Measurements from ENCODE around the gene TSPAN2. TPM values are rescaled to one million over a fixed set of nuclear protein-coding genes. Genes with fewer than 3 reads are reported as not detected.

TSPAN2 gene
- total RNA-seq, 1 donor, result 2.6 TPM

- no peaks in the 10 kb centered on the region for H3K27me3 ChIP-seq (ENCODE audit: insufficient read depth, low read length)
- no peaks in the 10 kb centered on the region for H3K9me3 ChIP-seq (ENCODE audit: low read depth, low read length)
- peaks cover 38% of the 10 kb centered on the region for H3K4me1 ChIP-seq (ENCODE audit: insufficient read depth, low read length)
- no peak overlapping the region for H3K4me3 ChIP-seq (ENCODE audit: low read length)
These were observed 2.3 kb upstream of the TSPAN2 start for GRCh38 chr1:115091572-115091971.

- Histone ChIP-seq H3K27me3 (ENCODE audit: insufficient read depth, low read length) (no peaks in the 10 kb centered on the region), H3K4me1 (ENCODE audit: insufficient read depth, low read length) (peaks cover 39% of the 10 kb centered on the region), H3K9me3 (ENCODE audit: low read depth, low read length) (no peaks in the 10 kb centered on the region), H3K4me3 (ENCODE audit: low read length) (no peak overlapping the region)
These were observed 1.7 kb upstream of the TSPAN2 start for GRCh38 chr1:115090956-115091355.

- Histone ChIP-seq H3K4me3 (ENCODE audit: low read length) (no peak overlapping the region), H3K4me1 (ENCODE audit: insufficient read depth, low read length) (peaks cover 42% of the 10 kb centered on the region), H3K9me3 (ENCODE audit: low read depth, low read length) (no peaks in the 10 kb centered on the region), H3K27me3 (ENCODE audit: insufficient read depth, low read length) (no peaks in the 10 kb centered on the region)
These were observed 1.2 kb upstream of the TSPAN2 start for GRCh38 chr1:115090540-115090939.

- H3K9me3 ChIP-seq (ENCODE audit: low read depth, low read length), result no peaks in the 10 kb centered on the region
- H3K4me1 ChIP-seq (ENCODE audit: insufficient read depth, low read length), result peaks cover 46% of the 10 kb centered on the region
- H3K4me3 ChIP-seq (ENCODE audit: low read length), result peak overlapping the region; percentile 57
- no peaks in the 10 kb centered on the region for H3K27me3 ChIP-seq (ENCODE audit: insufficient read depth, low read length)
These were observed 835 bp upstream of the TSPAN2 start for GRCh38 chr1:115090186-115090490.

- Histone ChIP-seq H3K9me3 (ENCODE audit: low read depth, low read length) (no peaks in the 10 kb centered on the region), H3K27me3 (ENCODE audit: insufficient read depth, low read length) (no peaks in the 10 kb centered on the region), H3K4me3 (ENCODE audit: low read length) (peak overlapping the region; percentile 57), H3K4me1 (ENCODE audit: insufficient read depth, low read length) (peaks cover 48% of the 10 kb centered on the region)
These were observed 358 bp downstream of the TSPAN2 start for GRCh38 chr1:115088871-115089419.

GRCh38 chr1:115088115-115088778 is 1.1 kb downstream of the TSPAN2 start:
- Histone ChIP-seq H3K9me3 (ENCODE audit: low read depth, low read length) (no peaks in the 10 kb centered on the region), H3K27me3 (ENCODE audit: insufficient read depth, low read length) (no peaks in the 10 kb centered on the region), H3K4me3 (ENCODE audit: low read length) (peak overlapping the region; percentile 57), H3K4me1 (ENCODE audit: insufficient read depth, low read length) (peaks cover 48% of the 10 kb centered on the region)

GRCh38 chr1:115086176-115086830 is 3.0 kb downstream of the TSPAN2 start:
- Histone ChIP-seq H3K4me1 (ENCODE audit: insufficient read depth, low read length) (peaks cover 35% of the 10 kb centered on the region), H3K9me3 (ENCODE audit: low read depth, low read length) (no peaks in the 10 kb centered on the region)

GRCh38 chr1:115084902-115085511 is 4.3 kb downstream of the TSPAN2 start:
- H3K27me3 ChIP-seq (ENCODE audit: insufficient read depth, low read length), result no peaks in the 10 kb centered on the region
- H3K9me3 ChIP-seq (ENCODE audit: low read depth, low read length), result no peaks in the 10 kb centered on the region
- peaks cover 27% of the 10 kb centered on the region for H3K4me1 ChIP-seq (ENCODE audit: insufficient read depth, low read length)
- H3K4me3 ChIP-seq (ENCODE audit: low read length), result no peak overlapping the region

More at GRCh38 chr1:115086176-115086830, 3.0 kb downstream of the TSPAN2 start:
- H3K4me3 ChIP-seq (ENCODE audit: low read length), result no peak overlapping the region
- no peaks in the 10 kb centered on the region for H3K27me3 ChIP-seq (ENCODE audit: insufficient read depth, low read length)

- no peaks in the 10 kb centered on the region for H3K27me3 ChIP-seq (ENCODE audit: insufficient read depth, low read length)
- no peaks in the 10 kb centered on the region for H3K9me3 ChIP-seq (ENCODE audit: low read depth, low read length)
- no peak overlapping the region for H3K4me3 ChIP-seq (ENCODE audit: low read length)
- H3K4me1 ChIP-seq (ENCODE audit: insufficient read depth, low read length), result peaks cover 13% of the 10 kb centered on the region
These were observed 6.4 kb downstream of the TSPAN2 start for GRCh38 chr1:115082949-115083348.

- Histone ChIP-seq H3K9me3 (ENCODE audit: low read depth, low read length) (no peaks in the 10 kb centered on the region), H3K27me3 (ENCODE audit: insufficient read depth, low read length) (no peaks in the 10 kb centered on the region), H3K4me1 (ENCODE audit: insufficient read depth, low read length) (peaks cover 17% of the 10 kb centered on the region), H3K4me3 (ENCODE audit: low read length) (no peak overlapping the region)
These were observed 10.6 kb downstream of the TSPAN2 start for GRCh38 chr1:115078708-115079107.

- H3K27me3 ChIP-seq (ENCODE audit: insufficient read depth, low read length), result no peaks in the 10 kb centered on the region
- no peaks in the 10 kb centered on the region for H3K9me3 ChIP-seq (ENCODE audit: low read depth, low read length)
- H3K4me1 ChIP-seq (ENCODE audit: insufficient read depth, low read length), result peaks cover 17% of the 10 kb centered on the region
- H3K4me3 ChIP-seq (ENCODE audit: low read length), result no peak overlapping the region
These were observed 11.3 kb downstream of the TSPAN2 start for GRCh38 chr1:115077984-115078330.

GRCh38 chr1:115077286-115077983 is 11.9 kb downstream of the TSPAN2 start:
- Histone ChIP-seq H3K9me3 (ENCODE audit: low read depth, low read length) (no peaks in the 10 kb centered on the region), H3K4me3 (ENCODE audit: low read length) (no peak overlapping the region), H3K4me1 (ENCODE audit: insufficient read depth, low read length) (peaks cover 17% of the 10 kb centered on the region), H3K27me3 (ENCODE audit: insufficient read depth, low read length) (no peaks in the 10 kb centered on the region)

- Histone ChIP-seq H3K27me3 (ENCODE audit: insufficient read depth, low read length) (no peaks in the 10 kb centered on the region), H3K9me3 (ENCODE audit: low read depth, low read length) (no peaks in the 10 kb centered on the region), H3K4me3 (ENCODE audit: low read length) (no peak overlapping the region), H3K4me1 (ENCODE audit: insufficient read depth, low read length) (peaks cover 17% of the 10 kb centered on the region)
These were observed 12.9 kb downstream of the TSPAN2 start for GRCh38 chr1:115076384-115076915.

- Histone ChIP-seq H3K27me3 (ENCODE audit: insufficient read depth, low read length) (no peaks in the 10 kb centered on the region), H3K9me3 (ENCODE audit: low read depth, low read length) (no peaks in the 10 kb centered on the region), H3K4me3 (ENCODE audit: low read length) (no peak overlapping the region), H3K4me1 (ENCODE audit: insufficient read depth, low read length) (peaks cover 17% of the 10 kb centered on the region)
These were observed 14.3 kb downstream of the TSPAN2 start for GRCh38 chr1:115074839-115075534.

Data from mononuclear cell (primary cell).